ENCODE data around the gene SYT2.

The SYT2 gene

GRCh38 chr1:202687370-202687769 is 22.9 kb downstream of the SYT2 start:
- TF ChIP-seq TAF1 (IDR thresholded peaks at IDR 0.05; ENCODE audit: borderline replicate concordance, insufficient read depth, low read length): no peak

DNA sequence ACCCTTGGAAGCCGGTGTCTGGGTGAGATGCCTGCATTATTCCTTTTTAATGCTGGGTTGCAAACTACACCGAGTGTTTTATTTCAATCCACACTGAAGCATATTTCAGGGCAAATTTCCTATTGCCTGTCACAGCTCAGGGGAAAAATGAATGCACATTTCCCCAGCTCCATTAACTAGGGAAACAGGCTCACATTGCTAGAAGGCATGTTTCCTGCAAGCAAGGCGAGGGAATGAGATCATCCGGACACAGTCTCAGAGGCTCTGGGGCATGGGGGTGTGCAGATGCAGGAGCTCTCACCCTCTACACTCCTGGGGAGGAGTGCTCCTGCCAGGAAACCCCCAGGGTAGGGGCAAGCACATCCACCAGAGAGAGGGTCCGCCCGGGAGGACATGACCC is 24.6 kb downstream of the SYT2 start:
- no peak for TF ChIP-seq FOXP2 (optimal IDR thresholded peaks at IDR 0.05; ENCODE audit: borderline replicate concordance, extremely low read depth, extremely low read length, insufficient read depth)
- no peak for TF ChIP-seq REST (IDR thresholded peaks at IDR 0.05; ENCODE audit: insufficient read depth in 1 of 2, low read depth in 2 of 2, low read length in 2 of 2)
- no peak for TF ChIP-seq SIN3A (IDR thresholded peaks at IDR 0.05; ENCODE audit: borderline replicate concordance, insufficient read depth, low read length)
- no peak for TF ChIP-seq POLR2AphosphoS5 (IDR thresholded peaks at IDR 0.05; ENCODE audit: low read depth, low read length)

DNA sequence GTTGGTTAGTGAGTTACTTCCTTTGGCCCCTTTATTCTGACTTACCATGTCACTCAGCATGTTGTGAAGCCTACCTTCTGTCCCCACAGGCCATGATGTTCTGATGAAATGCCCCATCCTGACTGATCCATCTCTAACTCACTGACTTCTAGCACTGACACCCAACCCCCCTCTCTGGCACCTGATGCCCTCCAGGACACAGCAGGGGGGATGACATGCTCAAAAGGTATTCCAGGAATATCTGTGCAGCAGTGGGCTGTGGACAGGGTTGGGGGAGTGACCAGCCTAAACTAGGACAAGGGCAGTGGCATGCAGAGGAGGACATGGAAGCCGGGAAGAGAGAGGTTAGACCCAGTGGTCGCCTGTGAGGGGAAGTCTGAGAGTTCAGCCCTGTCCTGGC is 25.5 kb downstream of the SYT2 start:
- no peak for TF ChIP-seq SIN3A (IDR thresholded peaks at IDR 0.05; ENCODE audit: borderline replicate concordance, insufficient read depth, low read length)
- TF ChIP-seq FOXP2 (optimal IDR thresholded peaks at IDR 0.05; ENCODE audit: borderline replicate concordance, extremely low read depth, extremely low read length, insufficient read depth): no peak
- no peak for TF ChIP-seq POLR2AphosphoS5 (IDR thresholded peaks at IDR 0.05; ENCODE audit: low read depth, low read length)
- TF ChIP-seq REST (IDR thresholded peaks at IDR 0.05; ENCODE audit: insufficient read depth in 1 of 2, low read depth in 2 of 2, low read length in 2 of 2): no peak
- no peak for TF ChIP-seq TAF1 (IDR thresholded peaks at IDR 0.05; ENCODE audit: borderline replicate concordance, insufficient read depth, low read length)

- TF ChIP-seq TAF1 (IDR thresholded peaks at IDR 0.05; ENCODE audit: borderline replicate concordance, insufficient read depth, low read length) (no peak), POLR2AphosphoS5 (IDR thresholded peaks at IDR 0.05; ENCODE audit: low read depth, low read length) (no peak), FOXP2 (optimal IDR thresholded peaks at IDR 0.05; ENCODE audit: borderline replicate concordance, extremely low read depth, extremely low read length, insufficient read depth) (no peak), SIN3A (IDR thresholded peaks at IDR 0.05; ENCODE audit: borderline replicate concordance, insufficient read depth, low read length) (no peak), REST (IDR thresholded peaks at IDR 0.05; ENCODE audit: insufficient read depth in 1 of 2, low read depth in 2 of 2, low read length in 2 of 2) (no peak)
Observed at GRCh38 chr1:202683029-202683428, 27.2 kb downstream of the SYT2 start.

GRCh38 chr1:202682477-202682876 is 27.8 kb downstream of the SYT2 start:
- TF ChIP-seq REST (IDR thresholded peaks at IDR 0.05; ENCODE audit: insufficient read depth in 1 of 2, low read depth in 2 of 2, low read length in 2 of 2) (no peak), POLR2AphosphoS5 (IDR thresholded peaks at IDR 0.05; ENCODE audit: low read depth, low read length) (no peak), SIN3A (IDR thresholded peaks at IDR 0.05; ENCODE audit: borderline replicate concordance, insufficient read depth, low read length) (no peak), TAF1 (IDR thresholded peaks at IDR 0.05; ENCODE audit: borderline replicate concordance, insufficient read depth, low read length) (no peak), FOXP2 (optimal IDR thresholded peaks at IDR 0.05; ENCODE audit: borderline replicate concordance, extremely low read depth, extremely low read length, insufficient read depth) (no peak)

Measured in PFSK-1 (cell line).